ENCODE results near the gene NEK5.
A peak's percentile ranks its signal among the peaks of the same experiment; 100 is the strongest.

Gene NEK5

GRCh38 chr13:52010890-52011631 lies 117.8 kb downstream of the NEK5 start, which contains the start of gene ATP7B:
ATP7B (minus strand) TSS chr13:52011450; CDS start chr13:52011337, 113 bp downstream.
- no peaks in the 10 kb centered on the region for H3K9me3 ChIP-seq (ENCODE audit: low read length)
- peaks cover 18% of the 10 kb centered on the region for H3K4me1 ChIP-seq (ENCODE audit: insufficient read depth, low read length)
- no peaks in the 10 kb centered on the region for H3K36me3 ChIP-seq (ENCODE audit: insufficient read depth, low read length)
- H3K4me3 ChIP-seq (ENCODE audit: low read length) = peak within 1 kb of the TSS; percentile 94
- peak within 1 kb of the TSS; percentile 93 for H2AFZ ChIP-seq (ENCODE audit: low read depth, low read length)
- H3K27me3 ChIP-seq (ENCODE audit: insufficient read depth, low read length) = peaks cover 2% of the 10 kb centered on the region

- H3K4me3 ChIP-seq (ENCODE audit: low read length) = no peak overlapping the region
These were observed 118.9 kb downstream of the NEK5 start for GRCh38 chr13:52009946-52010345.

GRCh38 chr13:52006523-52007245 lies 122.2 kb downstream of the NEK5 start:
- Histone ChIP-seq H3K27me3 (ENCODE audit: insufficient read depth, low read length) (peaks cover 2% of the 10 kb centered on the region), H2AFZ (ENCODE audit: low read depth, low read length) (no peak overlapping the region), H3K36me3 (ENCODE audit: insufficient read depth, low read length) (no peaks in the 10 kb centered on the region), H3K9me3 (ENCODE audit: low read length) (no peaks in the 10 kb centered on the region), H3K4me3 (ENCODE audit: low read length) (no peak overlapping the region), H3K4me1 (ENCODE audit: insufficient read depth, low read length) (peaks cover 7% of the 10 kb centered on the region)

More at GRCh38 chr13:52009946-52010345, 118.9 kb downstream of the NEK5 start:
- Histone ChIP-seq H2AFZ (ENCODE audit: low read depth, low read length) (no peak overlapping the region), H3K36me3 (ENCODE audit: insufficient read depth, low read length) (no peaks in the 10 kb centered on the region), H3K4me1 (ENCODE audit: insufficient read depth, low read length) (peaks cover 18% of the 10 kb centered on the region), H3K27me3 (ENCODE audit: insufficient read depth, low read length) (peaks cover 2% of the 10 kb centered on the region), H3K9me3 (ENCODE audit: low read length) (no peaks in the 10 kb centered on the region)

- H2AFZ ChIP-seq (ENCODE audit: low read depth, low read length) = no peak overlapping the region
- no peak overlapping the region for H3K4me3 ChIP-seq (ENCODE audit: low read length)
- peaks cover 2% of the 10 kb centered on the region for H3K27me3 ChIP-seq (ENCODE audit: insufficient read depth, low read length)
- no peaks in the 10 kb centered on the region for H3K9me3 ChIP-seq (ENCODE audit: low read length)
- peaks cover 6% of the 10 kb centered on the region for H3K4me1 ChIP-seq (ENCODE audit: insufficient read depth, low read length)
- H3K36me3 ChIP-seq (ENCODE audit: insufficient read depth, low read length) = no peaks in the 10 kb centered on the region
These were observed 122.9 kb downstream of the NEK5 start for GRCh38 chr13:52005841-52006522.

- H3K4me1 ChIP-seq (ENCODE audit: insufficient read depth, low read length) = no peaks in the 10 kb centered on the region
- no peak overlapping the region for H2AFZ ChIP-seq (ENCODE audit: low read depth, low read length)
- peaks cover 2% of the 10 kb centered on the region for H3K27me3 ChIP-seq (ENCODE audit: insufficient read depth, low read length)
- no peak overlapping the region for H3K4me3 ChIP-seq (ENCODE audit: low read length)
- no peaks in the 10 kb centered on the region for H3K36me3 ChIP-seq (ENCODE audit: insufficient read depth, low read length)
- H3K9me3 ChIP-seq (ENCODE audit: low read length) = no peaks in the 10 kb centered on the region
These were observed 124.2 kb downstream of the NEK5 start for GRCh38 chr13:52004511-52005170.

GRCh38 chr13:52003541-52003940 lies 125.3 kb downstream of the NEK5 start:
- no peak overlapping the region for H2AFZ ChIP-seq (ENCODE audit: low read depth, low read length)
- peaks cover 2% of the 10 kb centered on the region for H3K27me3 ChIP-seq (ENCODE audit: insufficient read depth, low read length)
- H3K4me1 ChIP-seq (ENCODE audit: insufficient read depth, low read length) = no peaks in the 10 kb centered on the region
- H3K9me3 ChIP-seq (ENCODE audit: low read length) = no peaks in the 10 kb centered on the region
- H3K36me3 ChIP-seq (ENCODE audit: insufficient read depth, low read length) = no peaks in the 10 kb centered on the region
- no peak overlapping the region for H3K4me3 ChIP-seq (ENCODE audit: low read length)

- Histone ChIP-seq H3K9me3 (ENCODE audit: low read length) (no peaks in the 10 kb centered on the region), H3K4me1 (ENCODE audit: insufficient read depth, low read length) (no peaks in the 10 kb centered on the region), H3K27me3 (ENCODE audit: insufficient read depth, low read length) (no peaks in the 10 kb centered on the region), H3K4me3 (ENCODE audit: low read length) (no peak overlapping the region), H3K36me3 (ENCODE audit: insufficient read depth, low read length) (no peaks in the 10 kb centered on the region), H2AFZ (ENCODE audit: low read depth, low read length) (no peak overlapping the region)
These were observed 126.5 kb downstream of the NEK5 start for GRCh38 chr13:52002361-52002760.

- no peaks in the 10 kb centered on the region for H3K9me3 ChIP-seq (ENCODE audit: low read length)
- no peaks in the 10 kb centered on the region for H3K36me3 ChIP-seq (ENCODE audit: insufficient read depth, low read length)
- no peak overlapping the region for H2AFZ ChIP-seq (ENCODE audit: low read depth, low read length)
- no peak overlapping the region for H3K4me3 ChIP-seq (ENCODE audit: low read length)
- no peaks in the 10 kb centered on the region for H3K27me3 ChIP-seq (ENCODE audit: insufficient read depth, low read length)
- H3K4me1 ChIP-seq (ENCODE audit: insufficient read depth, low read length) = no peaks in the 10 kb centered on the region
These were observed 127.6 kb downstream of the NEK5 start for GRCh38 chr13:52001120-52001731.

- Histone ChIP-seq H3K36me3 (ENCODE audit: insufficient read depth, low read length) (no peaks in the 10 kb centered on the region), H3K27me3 (ENCODE audit: insufficient read depth, low read length) (no peaks in the 10 kb centered on the region), H2AFZ (ENCODE audit: low read depth, low read length) (no peak overlapping the region), H3K9me3 (ENCODE audit: low read length) (no peaks in the 10 kb centered on the region), H3K4me1 (ENCODE audit: insufficient read depth, low read length) (no peaks in the 10 kb centered on the region), H3K4me3 (ENCODE audit: low read length) (no peak overlapping the region)
These were observed 129.0 kb downstream of the NEK5 start for GRCh38 chr13:51999921-52000320.

GRCh38 chr13:51999510-51999911 lies 129.4 kb downstream of the NEK5 start:
- H3K4me3 ChIP-seq (ENCODE audit: low read length) = no peak overlapping the region
- no peaks in the 10 kb centered on the region for H3K4me1 ChIP-seq (ENCODE audit: insufficient read depth, low read length)

GRCh38 chr13:51998723-51999509 lies 130.0 kb downstream of the NEK5 start:
- Histone ChIP-seq H3K36me3 (ENCODE audit: insufficient read depth, low read length) (no peaks in the 10 kb centered on the region), H3K4me1 (ENCODE audit: insufficient read depth, low read length) (no peaks in the 10 kb centered on the region), H3K4me3 (ENCODE audit: low read length) (no peak overlapping the region), H2AFZ (ENCODE audit: low read depth, low read length) (no peak overlapping the region), H3K9me3 (ENCODE audit: low read length) (no peaks in the 10 kb centered on the region), H3K27me3 (ENCODE audit: insufficient read depth, low read length) (no peaks in the 10 kb centered on the region)

More at GRCh38 chr13:51999510-51999911, 129.4 kb downstream of the NEK5 start:
- no peaks in the 10 kb centered on the region for H3K27me3 ChIP-seq (ENCODE audit: insufficient read depth, low read length)
- no peaks in the 10 kb centered on the region for H3K36me3 ChIP-seq (ENCODE audit: insufficient read depth, low read length)
- no peak overlapping the region for H2AFZ ChIP-seq (ENCODE audit: low read depth, low read length)
- H3K9me3 ChIP-seq (ENCODE audit: low read length) = no peaks in the 10 kb centered on the region
